K562 (cell line): ENCODE data around the gene GRAPL. TPM values are rescaled to one million over a fixed set of nuclear protein-coding genes. Genes with fewer than 3 reads are reported as not detected.
A peak's percentile ranks its signal among the peaks of the same experiment; 100 is the strongest.
"Not testable (repeated sequence)": the region's sequence is repeated elsewhere in the genome, so short reads cannot be mapped to it uniquely, and the experiment has no call there.

Experiments
- ATAC-seq: fragments of 200-7000 bp; cut with Tn5 transposase; 3 replicates; pipeline ENCODE4 v1.9.1; 2020; ENCODE audit warnings: moderate library complexity
- BruUV-seq: library from RNA; stranded (reverse); fragments of 400-500 nt; replicated peaks from 2 replicates; lab custom pipeline; 2021; lab: Mats Ljungman, UMichigan
- CTCF ChIA-PET: fragments of 300-600 bp; formaldehyde crosslinking; extraction: SDS; loops from one replicate; lab custom pipeline; 2021; ENCODE audit warnings: low intra/inter-chr PET ratio; lab: Yijun Ruan, JAX
- POLR2A ChIA-PET: fragments of 300-600, 350-650 bp; sonication (Branson Sonifier 250); formaldehyde crosslinking; extraction: SDS; loops from one replicate; lab custom pipeline; 2021; ENCODE audit warnings: antibody characterized with exemption, inconsistent platforms; lab: Yijun Ruan, JAX
- DNase-seq, 4 experiments: peaks; one replicate each; pipeline versions ENCODE4 v3.0.0 to v3.0.0-alpha.2; 2011 to 2018; ENCODE audit warnings: low spot score in 3 of 4, mixed read lengths in 3 of 4; ENCODE audit errors: extremely low read depth in 1 of 4
- FAIRE-seq: peaks from 2 replicates; lab custom pipeline; 2011; peaks lifted over from hg19 to GRCh38; lab: Jason Lieb, UNC
- H2AFZ ChIP-seq: 2 replicates; pipeline ENCODE4 v1.6.0; 2011; ENCODE audit warnings: low read depth, low read length, control low read depth, inconsistent platforms
- H3K27ac ChIP-seq: fragments of 200-600 bp; 3 replicates; pipeline ENCODE4 v1.8.0; 2011; ENCODE audit warnings: low read depth, mild to moderate bottlenecking, control low read depth, inconsistent platforms, low read length, moderate library complexity, mixed read lengths; ENCODE audit errors: extremely low read depth
- H3K27me3 ChIP-seq, 2 experiments: fragments of 300-600 bp in 1 of 2; 2 replicates in 1 of 2; 3 replicates in 1 of 2; pipeline versions ENCODE4 v1.6.0 to v1.8.0; 2011; ENCODE audit warnings: inconsistent platforms in 2 of 2, low read length in 2 of 2, mild to moderate bottlenecking in 1 of 2, mixed read lengths in 1 of 2, moderate library complexity in 1 of 2; ENCODE audit not compliant: control insufficient read depth in 2 of 2, insufficient read depth in 2 of 2
- H3K36me3 ChIP-seq: fragments of 300-600 bp; 3 replicates; pipeline ENCODE4 v1.8.0; 2011; ENCODE audit warnings: mild to moderate bottlenecking, low read length, inconsistent platforms; ENCODE audit not compliant: control insufficient read depth, insufficient read depth
- H3K4me1 ChIP-seq, 2 experiments: fragments of 200-600 bp in 1 of 2; replicated peaks in 1 of 2; 2 replicates in 1 of 2; 3 replicates in 1 of 2; pipeline versions ENCODE4 v1.5.1 to v1.8.0; 2011; ENCODE audit warnings: inconsistent platforms in 2 of 2, low read length in 2 of 2, mild to moderate bottlenecking in 1 of 2, mixed read lengths in 1 of 2, moderate library complexity in 1 of 2; ENCODE audit not compliant: control insufficient read depth in 2 of 2, insufficient read depth in 2 of 2
- H3K4me2 ChIP-seq: 2 replicates; pipeline ENCODE4 v1.6.1; 2011; ENCODE audit warnings: low read length, control low read depth, inconsistent platforms, mixed read lengths; ENCODE audit not compliant: insufficient read depth
- H3K4me3 ChIP-seq: fragments of 200-600 bp; sonication (generic), shearing (Covaris generic); 2 replicates; pipeline ENCODE4 v1.5.1; 2016; ENCODE audit warnings: control low read depth, inconsistent platforms
- H3K79me2 ChIP-seq: fragments of 200-600 bp; 3 replicates; pipeline ENCODE4 v1.8.0; 2011; ENCODE audit warnings: low read length, inconsistent platforms; ENCODE audit not compliant: control insufficient read depth, insufficient read depth
- H3K9ac ChIP-seq, 2 experiments: 2 replicates each; pipeline versions ENCODE4 v1.6.0 to v1.6.1; 2011; ENCODE audit warnings: low read depth in 2 of 2, low read length in 2 of 2, control low read depth in 1 of 2, inconsistent platforms in 1 of 2, mild to moderate bottlenecking in 1 of 2, mixed read lengths in 1 of 2; ENCODE audit not compliant: insufficient read depth in 1 of 2
- H3K9me1 ChIP-seq: one replicate; pipeline ENCODE4 v1.6.0; 2011; ENCODE audit warnings: inconsistent platforms, mild to moderate bottlenecking, low read length, moderate library complexity; ENCODE audit not compliant: control insufficient read depth, insufficient read depth
- H3K9me3 ChIP-seq: replicated peaks from 2 replicates; pipeline ENCODE4 v1.5.1; 2011; ENCODE audit warnings: low read depth, low read length, inconsistent platforms; ENCODE audit not compliant: control insufficient read depth, insufficient read depth
- H4K20me1 ChIP-seq: replicated peaks from 2 replicates; pipeline ENCODE4 v1.6.1; 2011; ENCODE audit warnings: low read length, inconsistent platforms, mixed read lengths; ENCODE audit not compliant: control insufficient read depth, insufficient read depth
- BCLAF1 ChIP-seq, 2 experiments: fragments of 450-650 bp in 1 of 2; IDR thresholded peaks; 2 replicates each; pipeline ENCODE4 v1.6.1; 2011 to 2017; ENCODE audit warnings: low read depth in 2 of 2, antibody characterized with exemption in 1 of 2, borderline replicate concordance in 1 of 2, low read length in 1 of 2, mild to moderate bottlenecking in 1 of 2, mixed read lengths in 1 of 2; ENCODE audit not compliant: control insufficient read depth in 1 of 2
- CREB5 ChIP-seq: fragments of 250-450 bp; sonication (Bioruptor Pico); IDR thresholded peaks from 2 replicates; pipeline ENCODE4 v1.5.0; 2020; ENCODE audit warnings: mild to moderate bottlenecking
- CXXC5 ChIP-seq: fragments of 250-450 bp; sonication (Bioruptor Pico); IDR thresholded peaks from 2 replicates; pipeline ENCODE4 v1.8.0; 2022; ENCODE audit warnings: inconsistent platforms, mild to moderate bottlenecking, moderate library complexity
- LCOR ChIP-seq: sonication (generic); formaldehyde crosslinking; IDR thresholded peaks from 2 replicates; pipeline ENCODE4 v1.8.0; 2022; ENCODE audit warnings: mild to moderate bottlenecking, missing genetic modification reagents
- ZNF830 ChIP-seq: fragments of 250-450 bp; sonication (Bioruptor Pico); IDR thresholded peaks from 2 replicates; pipeline ENCODE4 v1.5.0; 2021; ENCODE audit warnings: mild to moderate bottlenecking
- WGBS: fragments of 100-300 bp; shearing (Covaris generic); methylation state at CpG from one replicate; pipeline ENCODE4 v1.1.6; 2016; ENCODE audit warnings: low coverage, mixed read lengths; ENCODE audit not compliant: insufficient coverage; ENCODE audit errors: missing lambda C conversion rate; 5-methylcytosine and 5-hydroxymethylcytosine counted together
- in situ Hi-C: fragments of 300-500 bp; cut with MboI; formaldehyde crosslinking; loops from 4 replicates; pipeline ENCODE4 v1.15.0; 2018; ENCODE audit warnings: inconsistent platforms, mixed read lengths
- intact Hi-C: fragments of 100-400 bp; cut with micrococcal nuclease; formaldehyde crosslinking; loops from 2 replicates; pipeline ENCODE4 v1.14.2; 2022
- polyA plus RNA-seq, 8 experiments: library from polyadenylated mRNA; depleted of rRNA in 4 of 8; stranded (reverse) in 5 of 8; unstranded in 3 of 8; fragments of >200 nt; fragmentation: Nextera tagmentation in 2 of 8; fragmentation: Illumina TruSeq in 1 of 8; extraction: Ambion mirVana in 2 of 8; extraction: Trizol in 1 of 8; gene quantifications; 2 replicates each; pipeline versions ENCODE4 v1.2.1 to v1.2.3, GENCODE V29; 2011 to 2014; ENCODE audit warnings: inconsistent platforms in 1 of 8, missing spikeins in 1 of 8
- total RNA-seq, 7 experiments: library from RNA; depleted of rRNA in 6 of 7; stranded (reverse); fragments of >200 nt in 6 of 7; fragmentation: Illumina TruSeq in 2 of 7; extraction: Trizol in 2 of 7; gene quantifications; 2 replicates each; pipeline versions ENCODE4 v1.2.1 to v1.2.3, GENCODE V29; 2011 to 2021; ENCODE audit warnings: low replicate concordance in 1 of 7

GRAPL gene
- total and polyA plus RNA-seq, 9 of the 15 experiments (the other 6 are each of a cell fraction or from before 2014, with no cell fraction given) = 0.22 TPM; not detected in 8

GRCh38 chr17:19111801-19112458 lies 15.5 kb upstream of the GRAPL start (continued):
- TF ChIP-seq CXXC5 (CRISPR knock-in tag) (peak; percentile 81), BCLAF1 (IDR thresholded peaks at IDR 0.05; ENCODE audit: borderline replicate concordance in 1 of 2, control insufficient read depth in 1 of 2, low read depth in 2 of 2, low read length in 1 of 2) (peak; percentile 54 to 68; a peak in 3 of 4 replicates), CREB5 (peak; percentile 89), ZNF830 (peak; percentile 96; the same call in 1 of the 2 replicates), LCOR (CRISPR knock-in tag) (peak; percentile 88; the same call in 1 of the 2 replicates)

GRCh38 chr17:19112459-19112826 lies 14.9 kb upstream of the GRAPL start:
- H3K27me3 ChIP-seq, BruUV-seq, H3K9me3 ChIP-seq, H3K79me2 ChIP-seq, intact Hi-C loops, H4K20me1 ChIP-seq, FAIRE-seq, POLR2A ChIA-PET, H3K9ac ChIP-seq, H3K4me3 ChIP-seq, ATAC-seq, H2AFZ ChIP-seq, H3K4me2 ChIP-seq, in situ Hi-C loops, CTCF ChIA-PET, H3K27ac ChIP-seq, H3K36me3 ChIP-seq, H3K4me1 ChIP-seq, H3K9me1 ChIP-seq: not testable (repeated sequence)
- WGBS = no CpG with 5 or more reads among the region's 18 CpGs
- peak in 1 of 4 experiments; percentile 16 for DNase-seq

GRCh38 chr17:19118695-19119094 lies 8.7 kb upstream of the GRAPL start:
- H3K4me2 ChIP-seq, H3K4me3 ChIP-seq, BruUV-seq, CTCF ChIA-PET, DNase-seq, H3K9ac ChIP-seq, H3K9me1 ChIP-seq, H3K4me1 ChIP-seq, H3K27me3 ChIP-seq, intact Hi-C loops, H3K27ac ChIP-seq, H3K36me3 ChIP-seq, in situ Hi-C loops, H3K79me2 ChIP-seq, H4K20me1 ChIP-seq, H2AFZ ChIP-seq, POLR2A ChIA-PET, H3K9me3 ChIP-seq: not testable (repeated sequence)
- ATAC-seq (peak; percentile 97), FAIRE-seq (peak; percentile 93)
- no CpG with 5 or more reads among the region's 12 CpGs for WGBS
